ENCODE measurements around the gene SMARCAL1.
"Not testable (repeated sequence)": the region's sequence is repeated elsewhere in the genome, so short reads cannot be mapped to it uniquely, and the experiment has no call there.

The SMARCAL1 gene

GRCh38 chr2:216370961-216371712 lies 41.1 kb upstream of the SMARCAL1 start:
- TF ChIP-seq CTCF (conservative IDR thresholded peaks at IDR 0.05): no peak
- peak overlapping the region; percentile 64 for H3K27ac ChIP-seq

- H3K27ac ChIP-seq: peak within 1 kb of the TSS; percentile 64
- TF ChIP-seq CTCF (conservative IDR thresholded peaks at IDR 0.05): no peak
Observed at GRCh38 chr2:216371721-216372702, 40.3 kb upstream of the SMARCAL1 start, which contains the start of gene MARCHF4. MARCHF4 (minus strand) TSS chr2:216372483; CDS start chr2:216370260, 2,223 bp downstream.

GRCh38 chr2:216372761-216373291 lies 39.5 kb upstream of the SMARCAL1 start:
- peak overlapping the region; percentile 64 for H3K27ac ChIP-seq
- no peak for TF ChIP-seq CTCF (conservative IDR thresholded peaks at IDR 0.05)

GRCh38 chr2:216373896-216374295 lies 38.4 kb upstream of the SMARCAL1 start:
- H3K27ac ChIP-seq: no peak overlapping the region
- TF ChIP-seq CTCF (conservative IDR thresholded peaks at IDR 0.05): no peak

GRCh38 chr2:216375286-216375685 lies 37.0 kb upstream of the SMARCAL1 start:
- TF ChIP-seq CTCF (conservative IDR thresholded peaks at IDR 0.05): no peak
- no peak overlapping the region for H3K27ac ChIP-seq

- no peak for TF ChIP-seq CTCF (conservative IDR thresholded peaks at IDR 0.05)
- H3K27ac ChIP-seq: no peak overlapping the region
Observed at GRCh38 chr2:216379977-216380376, 32.3 kb upstream of the SMARCAL1 start.

- not testable (repeated sequence) for H3K27ac ChIP-seq
Observed at GRCh38 chr2:216384409-216384808, 27.9 kb upstream of the SMARCAL1 start.
